ENCODE measurements around the gene KCTD17.

DNA sequence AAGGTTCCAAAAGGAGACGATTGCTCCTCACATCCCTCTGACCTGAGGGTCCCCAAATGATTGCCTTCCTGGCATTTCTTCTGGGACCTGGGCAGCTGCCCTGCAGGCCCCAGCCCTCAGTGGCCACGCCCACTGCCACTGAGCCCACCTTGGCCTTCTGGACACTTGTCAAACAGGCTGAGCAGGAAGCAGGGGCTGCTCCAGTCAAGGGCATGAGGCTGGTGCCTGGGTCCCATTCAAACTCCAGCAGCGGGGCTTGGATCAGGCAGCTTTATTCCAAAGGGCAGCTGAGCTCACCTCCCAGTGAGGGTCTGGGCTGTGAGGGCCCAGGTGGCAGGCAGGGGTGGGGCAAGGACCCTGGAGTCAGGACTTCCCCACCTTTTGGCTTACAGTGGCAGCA lies 13.6 kb downstream of the KCTD17 start:
- TF ChIP-seq, protein P1, sequence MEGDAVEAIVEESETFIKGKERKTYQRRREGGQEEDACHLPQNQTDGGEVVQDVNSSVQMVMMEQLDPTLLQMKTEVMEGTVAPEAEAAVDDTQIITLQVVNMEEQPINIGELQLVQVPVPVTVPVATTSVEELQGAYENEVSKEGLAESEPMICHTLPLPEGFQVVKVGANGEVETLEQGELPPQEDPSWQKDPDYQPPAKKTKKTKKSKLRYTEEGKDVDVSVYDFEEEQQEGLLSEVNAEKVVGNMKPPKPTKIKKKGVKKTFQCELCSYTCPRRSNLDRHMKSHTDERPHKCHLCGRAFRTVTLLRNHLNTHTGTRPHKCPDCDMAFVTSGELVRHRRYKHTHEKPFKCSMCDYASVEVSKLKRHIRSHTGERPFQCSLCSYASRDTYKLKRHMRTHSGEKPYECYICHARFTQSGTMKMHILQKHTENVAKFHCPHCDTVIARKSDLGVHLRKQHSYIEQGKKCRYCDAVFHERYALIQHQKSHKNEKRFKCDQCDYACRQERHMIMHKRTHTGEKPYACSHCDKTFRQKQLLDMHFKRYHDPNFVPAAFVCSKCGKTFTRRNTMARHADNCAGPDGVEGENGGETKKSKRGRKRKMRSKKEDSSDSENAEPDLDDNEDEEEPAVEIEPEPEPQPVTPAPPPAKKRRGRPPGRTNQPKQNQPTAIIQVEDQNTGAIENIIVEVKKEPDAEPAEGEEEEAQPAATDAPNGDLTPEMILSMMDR (IDR thresholded peaks at IDR 0.05) = no peak
- TF ChIP-seq POLR2A (IDR thresholded peaks at IDR 0.05) = no peak
- no peak for TF ChIP-seq EP300 (IDR thresholded peaks at IDR 0.05)

Data from tibial nerve (tissue), 4 donors.